Neural progenitor cell (in vitro differentiated cells): ENCODE measurements around the gene MAP6. TPM values are rescaled to one million over a fixed set of nuclear protein-coding genes. Genes with fewer than 3 reads are reported as not detected.

Experiments used
- DNase-seq: peaks from one replicate; pipeline ENCODE4 v3.0.0-alpha.2; 2016; ENCODE audit warnings: low spot score
- H2AFZ ChIP-seq: fragments of 200-600 bp; sonication (generic); replicated peaks from 2 replicates; pipeline ENCODE4 v1.6.1; 2016; ENCODE audit warnings: antibody characterized with exemption
- H3F3A ChIP-seq: fragments of 200-600 bp; sonication (generic); 2 replicates; pipeline ENCODE4 v1.6.1; 2016; ENCODE audit warnings: antibody characterized with exemption, low read depth
- H3K27ac ChIP-seq: fragments of 200-600 bp; sonication (generic); 2 replicates; pipeline ENCODE4 v1.5.1; 2016; ENCODE audit warnings: mild to moderate bottlenecking
- H3K27me3 ChIP-seq: fragments of 200-600 bp; sonication (generic); 2 replicates; pipeline ENCODE4 v1.6.1; 2016; ENCODE audit warnings: mild to moderate bottlenecking, moderate library complexity
- H3K36me3 ChIP-seq: fragments of 200-600 bp; sonication (generic); 2 replicates; pipeline ENCODE4 v1.5.1; 2016
- H3K4me1 ChIP-seq: fragments of 200-600 bp; sonication (generic); 2 replicates; pipeline ENCODE4 v1.6.1; 2016; ENCODE audit warnings: mixed run types
- H3K4me2 ChIP-seq: fragments of 200-600 bp; sonication (generic); 2 replicates; pipeline ENCODE4 v1.6.1; 2016
- H3K4me3 ChIP-seq: fragments of 200-600 bp; sonication (generic); 2 replicates; pipeline ENCODE4 v1.5.1; 2016
- H3K79me2 ChIP-seq: fragments of 200-600 bp; sonication (generic); 2 replicates; pipeline ENCODE4 v1.6.1; 2016; ENCODE audit warnings: low read depth
- H3K9ac ChIP-seq: fragments of 200-600 bp; sonication (generic); 2 replicates; pipeline ENCODE4 v1.6.1; 2016
- H3K9me3 ChIP-seq: fragments of 200-600 bp; sonication (generic); 2 replicates; pipeline ENCODE4 v1.5.1; 2016; ENCODE audit warnings: low read depth
- H4K20me1 ChIP-seq: fragments of 200-600 bp; sonication (generic); 2 replicates; pipeline ENCODE4 v1.6.1; 2016; ENCODE audit warnings: low read depth
- H3K27ac Mint-ChIP-seq: 3 replicates; pipeline ENCODE4 v1.8.0; 2021; ENCODE audit warnings: mixed read lengths
- H3K27me3 Mint-ChIP-seq: 2 replicates; pipeline ENCODE4 v1.8.0; 2022; ENCODE audit warnings: low read depth, mild to moderate bottlenecking, inconsistent platforms, moderate library complexity, mixed read lengths; ENCODE audit not compliant: insufficient read depth
- H3K36me3 Mint-ChIP-seq: 3 replicates; pipeline ENCODE4 v1.8.0; 2021; ENCODE audit warnings: mixed read lengths
- H3K4me1 Mint-ChIP-seq: 3 replicates; pipeline ENCODE4 v1.8.0; 2021; ENCODE audit warnings: mixed read lengths
- H3K4me3 Mint-ChIP-seq: 3 replicates; pipeline ENCODE4 v1.8.0; 2021; ENCODE audit warnings: mild to moderate bottlenecking, moderate library complexity, mixed read lengths
- H3K9me3 Mint-ChIP-seq: 3 replicates; pipeline ENCODE4 v1.8.0; 2020; ENCODE audit warnings: mixed read lengths
- EZH2 ChIP-seq: fragments of 200-600 bp; sonication (generic); IDR thresholded peaks from 2 replicates; pipeline ENCODE4 v1.6.1; 2017; ENCODE audit warnings: antibody characterized with exemption, mild to moderate bottlenecking, moderate library complexity
- EZH2phosphoT487 ChIP-seq: fragments of 200-600 bp; sonication (generic); IDR thresholded peaks from 2 replicates; pipeline ENCODE4 v1.6.1; 2017; ENCODE audit warnings: antibody characterized with exemption
- total RNA-seq: library from RNA; depleted of rRNA; stranded (reverse); fragments of >200 nt; gene quantifications from 2 replicates; pipeline ENCODE4 v1.2.3, GENCODE V29; 2015; ENCODE audit warnings: low replicate concordance
- TF ChIP-seq, protein P1 (sequence below): fragments of 200-600 bp; sonication (generic); IDR thresholded peaks from 2 replicates; pipeline ENCODE4 v1.5.1; 2017; ENCODE audit warnings: antibody characterized with exemption, mild to moderate bottlenecking

MAP6 gene
- total RNA-seq, 1 donor from 2014 or later = 9.9 TPM

DNA sequence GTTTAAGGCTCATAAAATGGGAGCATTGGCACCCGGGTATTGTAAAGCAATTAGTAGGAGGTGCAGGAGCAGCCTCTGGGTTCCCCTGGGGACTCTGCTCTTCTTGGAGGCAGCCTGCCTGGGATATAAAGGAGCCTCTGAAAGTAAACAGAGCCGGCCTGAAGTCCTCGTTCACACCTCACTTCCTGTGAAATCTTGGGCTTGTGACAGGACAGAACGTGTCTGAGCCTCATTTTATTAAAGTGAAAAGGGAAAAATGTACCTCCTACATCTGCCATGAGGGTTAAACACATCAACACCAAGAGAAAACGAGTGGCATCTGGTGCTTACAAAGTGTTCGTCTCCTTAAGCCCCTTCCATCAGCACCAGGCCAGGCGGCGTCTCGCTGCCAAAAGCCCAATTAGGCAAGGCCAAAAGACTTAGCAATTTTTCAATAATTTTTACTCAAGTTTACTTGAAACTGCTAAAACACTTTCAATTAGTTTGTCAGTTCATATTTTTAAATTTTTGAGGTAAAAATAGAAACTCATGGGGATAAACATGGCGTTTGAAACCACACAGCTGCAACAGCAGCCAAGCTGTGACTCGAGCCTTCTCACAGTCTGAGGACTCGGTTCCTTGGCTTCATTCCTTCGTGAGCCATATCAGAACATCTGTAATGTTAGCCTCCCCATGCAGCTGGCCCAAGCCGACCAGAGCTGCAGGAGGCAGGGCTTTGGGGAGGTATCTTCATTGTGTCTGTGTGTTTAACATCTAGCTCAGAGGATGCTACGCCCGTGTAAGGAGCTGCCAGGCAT, 33.6 kb downstream of the MAP6 start:
- H4K20me1 ChIP-seq = no peaks in the 10 kb centered on the region
- H3K4me2 ChIP-seq = peak overlapping the region; percentile 29
- no peak overlapping the region for H3K4me3 ChIP-seq
- DNase-seq = peak; percentile 14
- Mint-ChIP-seq H3K36me3 (peaks cover 11% of the 10 kb centered on the region), H3K27ac (peak overlapping the region; percentile 67), H3K4me3 (no peak overlapping the region), H3K9me3 (no peaks in the 10 kb centered on the region), H3K27me3 (no peaks in the 10 kb centered on the region), H3K4me1 (peaks cover 84% of the 10 kb centered on the region)
- TF ChIP-seq EZH2 = no peak
- no peak for TF ChIP-seq EZH2phosphoT487
- H3K9me3 ChIP-seq = no peaks in the 10 kb centered on the region
- peak overlapping the region; percentile 35 for H2AFZ ChIP-seq
- H3K36me3 ChIP-seq = no peaks in the 10 kb centered on the region
- H3F3A ChIP-seq = peaks cover 7% of the 10 kb centered on the region
- H3K27ac ChIP-seq = no peak overlapping the region
- no peak overlapping the region for H3K9ac ChIP-seq
- H3K4me1 ChIP-seq = peaks cover 54% of the 10 kb centered on the region
- H3K27me3 ChIP-seq = no peaks in the 10 kb centered on the region
- no peaks in the 10 kb centered on the region for H3K79me2 ChIP-seq

DNA sequence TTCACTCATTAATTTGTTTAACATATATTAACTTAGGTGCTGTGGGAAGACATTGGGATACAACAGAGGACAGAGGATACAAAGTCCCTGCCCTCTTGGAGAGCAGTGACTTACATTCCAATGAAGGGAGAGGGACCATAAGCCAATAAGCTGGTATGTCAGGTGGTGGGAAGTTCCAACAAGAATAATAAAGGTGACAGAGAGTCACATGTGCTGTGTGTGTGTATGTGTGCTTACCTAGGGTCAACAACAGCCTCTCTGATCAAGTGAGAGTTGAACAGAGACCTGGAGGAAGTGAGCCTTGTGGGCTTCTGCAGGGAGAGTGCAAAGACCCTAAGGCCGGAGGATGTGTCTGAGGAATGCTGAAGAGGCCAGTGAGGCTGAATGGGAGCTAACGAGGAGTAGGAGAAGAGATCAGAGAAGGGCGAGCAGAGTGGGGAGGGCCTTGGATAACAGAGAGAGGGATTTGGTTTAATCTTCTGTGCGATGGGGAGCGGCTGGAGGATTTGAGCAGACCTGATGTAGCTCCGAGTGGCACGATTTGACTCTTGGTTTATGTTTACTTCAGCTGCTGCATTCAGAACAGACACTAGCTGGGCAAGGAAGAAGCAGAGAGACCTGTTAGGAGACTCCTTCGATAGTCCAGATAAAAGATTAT, 35.3 kb downstream of the MAP6 start:
- H3K27me3 Mint-ChIP-seq = no peaks in the 10 kb centered on the region
- TF ChIP-seq EZH2 (no peak), EZH2phosphoT487 (no peak)
- TF ChIP-seq, protein P1, sequence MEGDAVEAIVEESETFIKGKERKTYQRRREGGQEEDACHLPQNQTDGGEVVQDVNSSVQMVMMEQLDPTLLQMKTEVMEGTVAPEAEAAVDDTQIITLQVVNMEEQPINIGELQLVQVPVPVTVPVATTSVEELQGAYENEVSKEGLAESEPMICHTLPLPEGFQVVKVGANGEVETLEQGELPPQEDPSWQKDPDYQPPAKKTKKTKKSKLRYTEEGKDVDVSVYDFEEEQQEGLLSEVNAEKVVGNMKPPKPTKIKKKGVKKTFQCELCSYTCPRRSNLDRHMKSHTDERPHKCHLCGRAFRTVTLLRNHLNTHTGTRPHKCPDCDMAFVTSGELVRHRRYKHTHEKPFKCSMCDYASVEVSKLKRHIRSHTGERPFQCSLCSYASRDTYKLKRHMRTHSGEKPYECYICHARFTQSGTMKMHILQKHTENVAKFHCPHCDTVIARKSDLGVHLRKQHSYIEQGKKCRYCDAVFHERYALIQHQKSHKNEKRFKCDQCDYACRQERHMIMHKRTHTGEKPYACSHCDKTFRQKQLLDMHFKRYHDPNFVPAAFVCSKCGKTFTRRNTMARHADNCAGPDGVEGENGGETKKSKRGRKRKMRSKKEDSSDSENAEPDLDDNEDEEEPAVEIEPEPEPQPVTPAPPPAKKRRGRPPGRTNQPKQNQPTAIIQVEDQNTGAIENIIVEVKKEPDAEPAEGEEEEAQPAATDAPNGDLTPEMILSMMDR = no peak
- Histone ChIP-seq H3K9ac (no peak overlapping the region), H4K20me1 (no peaks in the 10 kb centered on the region), H3K27me3 (no peaks in the 10 kb centered on the region), H3K27ac (peak overlapping the region; percentile 18), H3K4me2 (peak overlapping the region; percentile 40), H3F3A (peaks cover 7% of the 10 kb centered on the region), H3K9me3 (no peaks in the 10 kb centered on the region), H3K4me1 (peaks cover 47% of the 10 kb centered on the region), H3K4me3 (no peak overlapping the region), H2AFZ (peak overlapping the region; percentile 59), H3K36me3 (no peaks in the 10 kb centered on the region), H3K79me2 (no peaks in the 10 kb centered on the region)
- no peaks in the 10 kb centered on the region for H3K9me3 Mint-ChIP-seq
- peak; percentile 47 for DNase-seq
- H3K27ac Mint-ChIP-seq = peak overlapping the region; percentile 58
- H3K4me1 Mint-ChIP-seq = peaks cover 80% of the 10 kb centered on the region
- H3K36me3 Mint-ChIP-seq = peaks cover 13% of the 10 kb centered on the region
- H3K4me3 Mint-ChIP-seq = no peak overlapping the region

DNA sequence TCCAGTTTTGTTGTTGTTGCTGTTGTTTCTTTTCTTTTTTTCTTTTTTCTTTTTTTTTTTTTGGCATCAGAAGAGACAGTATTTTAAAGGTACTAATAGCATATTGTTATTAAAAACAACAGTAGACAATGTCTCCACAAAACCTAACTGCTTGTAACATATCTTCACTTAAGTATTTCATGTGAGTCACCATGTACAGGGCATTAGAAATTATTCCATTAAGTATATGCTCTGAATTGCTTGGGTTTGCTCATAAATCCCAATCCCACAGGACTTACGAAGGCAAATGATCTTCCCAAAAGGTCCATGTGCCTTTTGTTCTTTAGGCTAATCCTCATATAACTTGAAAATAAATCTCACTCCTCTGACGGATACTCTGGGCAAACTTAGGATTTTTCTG, 35.9 kb downstream of the MAP6 start:
- Histone ChIP-seq H3K4me3 (no peak overlapping the region), H3K4me1 (peaks cover 53% of the 10 kb centered on the region), H3F3A (peaks cover 7% of the 10 kb centered on the region), H2AFZ (no peak overlapping the region), H3K9ac (no peak overlapping the region), H4K20me1 (no peaks in the 10 kb centered on the region), H3K79me2 (no peaks in the 10 kb centered on the region), H3K4me2 (peak overlapping the region; percentile 40), H3K27me3 (no peaks in the 10 kb centered on the region), H3K36me3 (no peaks in the 10 kb centered on the region), H3K27ac (no peak overlapping the region), H3K9me3 (no peaks in the 10 kb centered on the region)
- H3K27me3 Mint-ChIP-seq = no peaks in the 10 kb centered on the region
- TF ChIP-seq EZH2 (no peak), EZH2phosphoT487 (no peak)
- TF ChIP-seq, protein P1 = no peak
- no peak for DNase-seq
- H3K36me3 Mint-ChIP-seq = peaks cover 14% of the 10 kb centered on the region
- H3K27ac Mint-ChIP-seq = peak overlapping the region; percentile 58
- no peaks in the 10 kb centered on the region for H3K9me3 Mint-ChIP-seq
- H3K4me1 Mint-ChIP-seq = peaks cover 82% of the 10 kb centered on the region
- H3K4me3 Mint-ChIP-seq = no peak overlapping the region
